ENCODE results near the gene PPFIBP2.

PPFIBP2 gene

GRCh38 chr11:7513234-7514098, at the start of gene PPFIBP2:
PPFIBP2 (plus strand) TSS chr11:7513999; CDS start chr11:7549476, 35,477 bp downstream.
- DNase-seq = peak; percentile 90

- no peak for DNase-seq
Observed at GRCh38 chr11:7467652-7468051, 46.1 kb upstream of the PPFIBP2 start.

GRCh38 chr11:7469351-7469865, 44.4 kb upstream of the PPFIBP2 start:
- no peak for DNase-seq

- DNase-seq = no peak
Observed at GRCh38 chr11:7471071-7471470, 42.7 kb upstream of the PPFIBP2 start.

- DNase-seq = no peak
Observed at GRCh38 chr11:7473717-7474116, 40.1 kb upstream of the PPFIBP2 start.

GRCh38 chr11:7480113-7480512, 33.7 kb upstream of the PPFIBP2 start:
- no peak for DNase-seq

GRCh38 chr11:7484131-7484530, 29.7 kb upstream of the PPFIBP2 start:
- DNase-seq = no peak

GRCh38 chr11:7484645-7485044, 29.2 kb upstream of the PPFIBP2 start:
- DNase-seq = no peak

GRCh38 chr11:7485186-7486097, 28.4 kb upstream of the PPFIBP2 start, which contains the start of gene OLFML1:
OLFML1 (plus strand) TSS chr11:7485506; CDS start chr11:7485876, 370 bp downstream.
- no peak for DNase-seq

GRCh38 chr11:7486098-7486780, 27.6 kb upstream of the PPFIBP2 start:
- no peak for DNase-seq

GRCh38 chr11:7486781-7487140, 27.0 kb upstream of the PPFIBP2 start:
- no peak for DNase-seq

GRCh38 chr11:7487360-7487759, 26.4 kb upstream of the PPFIBP2 start:
- DNase-seq = no peak

GRCh38 chr11:7488681-7489080, 25.1 kb upstream of the PPFIBP2 start:
- no peak for DNase-seq

GRCh38 chr11:7489376-7489775, 24.4 kb upstream of the PPFIBP2 start:
- DNase-seq = no peak

- no peak for DNase-seq
Observed at GRCh38 chr11:7490054-7490453, 23.7 kb upstream of the PPFIBP2 start.

- no peak for DNase-seq
Observed at GRCh38 chr11:7490535-7490934, 23.3 kb upstream of the PPFIBP2 start.

GRCh38 chr11:7492253-7492652, 21.5 kb upstream of the PPFIBP2 start:
- DNase-seq = no peak

GRCh38 chr11:7493670-7494069, 20.1 kb upstream of the PPFIBP2 start:
- no peak for DNase-seq

- DNase-seq = no peak
Observed at GRCh38 chr11:7494086-7494745, 19.6 kb upstream of the PPFIBP2 start.

- no peak for DNase-seq
Observed at GRCh38 chr11:7495882-7496551, 17.8 kb upstream of the PPFIBP2 start.

- DNase-seq = no peak
Observed at GRCh38 chr11:7498193-7498592, 15.6 kb upstream of the PPFIBP2 start.

GRCh38 chr11:7499081-7499480, 14.7 kb upstream of the PPFIBP2 start:
- no peak for DNase-seq

Data from activated T-cell treated with anti-CD3 and anti-CD28 coated beads, Interleukin-2, amount 50 U/mL, for 1 hour (primary cell).